ENCODE data around the gene GRK5. TPM values are rescaled to one million over a fixed set of nuclear protein-coding genes. Genes with fewer than 3 reads are reported as not detected.

Gene GRK5
- total and polyA plus RNA-seq, 9 of the 15 experiments (the other 6 are each of a cell fraction or from before 2014, with no cell fraction given), result 0.46 to 0.83 (median 0.67) TPM; not detected in 2

GRCh38 chr10:119309423-119309770 is 102.0 kb downstream of the GRK5 start (continued):
- TF ChIP-seq ID3 (CRISPR knock-in tag; IDR thresholded peaks at IDR 0.05), result no peak
- TF ChIP-seq ID3 (tag; IDR thresholded peaks at IDR 0.05), result no peak
- no peak for TF ChIP-seq ZFX (CRISPR knock-in tag; IDR thresholded peaks at IDR 0.05)
- TF ChIP-seq SIX5 (IDR thresholded peaks at IDR 0.05; ENCODE audit: borderline replicate concordance in 1 of 2, insufficient read depth in 1 of 2, low read depth in 1 of 2, low read length in 2 of 2), result no peak
- TF ChIP-seq FOSL1 (tag; conservative IDR thresholded peaks at IDR 0.05), result no peak

DNA sequence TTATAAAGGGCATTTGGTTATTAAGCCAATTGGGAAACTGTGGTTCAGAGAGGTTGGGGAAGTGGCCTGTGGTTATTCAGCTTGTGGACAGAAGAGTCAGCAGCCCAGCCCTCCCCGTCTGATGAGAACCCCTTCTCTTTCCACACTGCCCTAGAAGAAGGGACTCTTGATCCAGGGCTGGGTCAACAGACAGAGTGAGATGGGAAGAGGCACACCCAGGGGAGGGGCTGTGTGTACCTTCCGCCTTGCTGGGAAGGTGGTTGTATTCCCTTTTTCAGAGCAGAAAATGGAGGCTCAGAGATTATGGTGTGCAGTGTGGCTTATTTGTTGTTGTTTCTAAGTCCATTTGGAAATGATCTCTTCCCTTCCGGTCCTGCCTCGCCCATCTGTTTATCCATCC is 103.4 kb downstream of the GRK5 start:
- peaks cover 17 to 18% of the 10 kb centered on the region in 2 experiments; a peak in 4 of 5 replicates for H3K4me1 ChIP-seq (replicated peaks in 1 of 2; ENCODE audit: control insufficient read depth in 2 of 2, insufficient read depth in 2 of 2, low read length in 2 of 2)
- H4K20me1 ChIP-seq (replicated peaks; ENCODE audit: control insufficient read depth, insufficient read depth, low read length), result no peaks in the 10 kb centered on the region
- no peak for DNase-seq (ENCODE audit: extremely low read depth in 1 of 4, low spot score in 3 of 4)
- ChIA-PET CTCF (ENCODE audit: low intra/inter-chr PET ratio) (no interaction called here), POLR2A (no interaction called here)
- in situ Hi-C loops (cut with MboI) (no loop called here), intact Hi-C loops (cut with micrococcal nuclease) (no loop called here)
- no peak overlapping the region for H3K4me2 ChIP-seq (ENCODE audit: insufficient read depth, low read length)
- no TSS peak for BruUV-seq (replicated peaks)
- 65% methylated on average over 4 of the region's 4 CpGs for WGBS (ENCODE audit: insufficient coverage, low coverage, missing lambda C conversion rate)
- H3K9me3 ChIP-seq (replicated peaks; ENCODE audit: control insufficient read depth, insufficient read depth, low read depth, low read length), result no peaks in the 10 kb centered on the region
- no peak overlapping the region for H3K27ac ChIP-seq (ENCODE audit: extremely low read depth, low read depth, low read length)
- no peaks in the 10 kb centered on the region for H3K27me3 ChIP-seq (ENCODE audit: control insufficient read depth in 2 of 2, insufficient read depth in 2 of 2, low read length in 2 of 2)
- no peaks in the 10 kb centered on the region for H3K9me1 ChIP-seq (ENCODE audit: control insufficient read depth, insufficient read depth, low read length)
- no peak overlapping the region for H3K4me3 ChIP-seq
- H3K9ac ChIP-seq (ENCODE audit: insufficient read depth in 1 of 2, low read depth in 2 of 2, low read length in 2 of 2), result peak overlapping the region in 1 of 2 experiments; percentile 8; a peak in 1 of 4 replicates
- FAIRE-seq, result no peak
- TF ChIP-seq RBFOX2 (IDR thresholded peaks at IDR 0.05; ENCODE audit: low read depth, low read length), result no peak
- TF ChIP-seq ZBTB1 (CRISPR knock-in tag; IDR thresholded peaks at IDR 0.05; ENCODE audit: borderline replicate concordance, low read depth), result no peak
- TF ChIP-seq BHLHE40 (IDR thresholded peaks at IDR 0.05; ENCODE audit: low read length), result no peak
- no peak for TF ChIP-seq MNT (conservative IDR thresholded peaks at IDR 0.05)
- ATAC-seq, result no peak
- no peak overlapping the region for H2AFZ ChIP-seq (ENCODE audit: low read depth, low read length)
- H3K36me3 ChIP-seq (ENCODE audit: control insufficient read depth, insufficient read depth, low read length), result no peaks in the 10 kb centered on the region
- H3K79me2 ChIP-seq (ENCODE audit: control insufficient read depth, insufficient read depth, low read length), result no peaks in the 10 kb centered on the region

Data from K562 (cell line).